ENCODE data around the gene PKIB. TPM values are rescaled to one million over a fixed set of nuclear protein-coding genes. Genes with fewer than 3 reads are reported as not detected.

PKIB gene
- polyA plus RNA-seq, 2 of the 4 experiments (the other 2 are of a cell fraction), result 0.37 to 1.5 TPM

- no peak for TF ChIP-seq CTCF (IDR thresholded peaks at IDR 0.05)
- no peak for TF ChIP-seq CHD2 (IDR thresholded peaks at IDR 0.05; ENCODE audit: low read length, partially characterized antibody)
- no peak for TF ChIP-seq PHF8 (IDR thresholded peaks at IDR 0.05; ENCODE audit: borderline replicate concordance, low read depth)
- TF ChIP-seq ZC3H11A (IDR thresholded peaks at IDR 0.05), result no peak
Measured at GRCh38 chr6:122702841-122703240, 92.6 kb downstream of the PKIB start (continued).

GRCh38 chr6:122704066-122704465, 93.9 kb downstream of the PKIB start:
- Histone ChIP-seq H3K4me3 (no peak overlapping the region), H3K27ac (no peak overlapping the region), H3K9me3 (no peaks in the 10 kb centered on the region), H3K4me2 (no peak overlapping the region), H3K4me1 (no peaks in the 10 kb centered on the region)
- WGBS (ENCODE audit: missing lambda C conversion rate), result 33% methylated on average over 4 of the region's 4 CpGs
- FAIRE-seq (no peak), ATAC-seq (no peak), DNase-seq (ENCODE audit: low read depth in 1 of 2, low spot score in 1 of 2) (no peak)
- ChIA-PET POLR2A (no interaction called here), CTCF (no interaction called here)
- TF ChIP-seq HEYL (CRISPR knock-in tag; IDR thresholded peaks at IDR 0.05) (no peak), FOSB (CRISPR knock-in tag; IDR thresholded peaks at IDR 0.05) (no peak), CBX2 (IDR thresholded peaks at IDR 0.05; ENCODE audit: borderline replicate concordance, low read depth) (no peak), POLR2AphosphoS2 (conservative IDR thresholded peaks at IDR 0.05; ENCODE audit: low read length) (no peak), MAZ (IDR thresholded peaks at IDR 0.05; ENCODE audit: borderline replicate concordance, low read depth, low read length) (no peak), TP53 (CRISPR knock-in tag; IDR thresholded peaks at IDR 0.05) (no peak), RARB (CRISPR knock-in tag; IDR thresholded peaks at IDR 0.05) (no peak), GATA3 (IDR thresholded peaks at IDR 0.05; ENCODE audit: borderline replicate concordance) (no peak), CTCF (IDR thresholded peaks at IDR 0.05) (no peak), MYC (IDR thresholded peaks at IDR 0.05; ENCODE audit: borderline replicate concordance, low read length) (no peak), SREBF2 (IDR thresholded peaks at IDR 0.05) (no peak), NFE2L2 (conservative IDR thresholded peaks at IDR 0.05; ENCODE audit: low read length) (no peak), CHD2 (IDR thresholded peaks at IDR 0.05; ENCODE audit: low read length, partially characterized antibody) (no peak), E2F6 (IDR thresholded peaks at IDR 0.05; ENCODE audit: borderline replicate concordance, low read depth) (no peak), RAD21 (conservative IDR thresholded peaks at IDR 0.05 in 1 of 2, IDR thresholded peaks at IDR 0.05 in 1 of 2) (no peak), BHLHE40 (IDR thresholded peaks at IDR 0.05; ENCODE audit: low read depth, low read length) (no peak)
- TF ChIP-seq, protein P1, sequence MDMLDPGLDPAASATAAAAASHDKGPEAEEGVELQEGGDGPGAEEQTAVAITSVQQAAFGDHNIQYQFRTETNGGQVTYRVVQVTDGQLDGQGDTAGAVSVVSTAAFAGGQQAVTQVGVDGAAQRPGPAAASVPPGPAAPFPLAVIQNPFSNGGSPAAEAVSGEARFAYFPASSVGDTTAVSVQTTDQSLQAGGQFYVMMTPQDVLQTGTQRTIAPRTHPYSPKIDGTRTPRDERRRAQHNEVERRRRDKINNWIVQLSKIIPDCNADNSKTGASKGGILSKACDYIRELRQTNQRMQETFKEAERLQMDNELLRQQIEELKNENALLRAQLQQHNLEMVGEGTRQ (IDR thresholded peaks at IDR 0.05), result no peak
- TF ChIP-seq, protein P2, sequence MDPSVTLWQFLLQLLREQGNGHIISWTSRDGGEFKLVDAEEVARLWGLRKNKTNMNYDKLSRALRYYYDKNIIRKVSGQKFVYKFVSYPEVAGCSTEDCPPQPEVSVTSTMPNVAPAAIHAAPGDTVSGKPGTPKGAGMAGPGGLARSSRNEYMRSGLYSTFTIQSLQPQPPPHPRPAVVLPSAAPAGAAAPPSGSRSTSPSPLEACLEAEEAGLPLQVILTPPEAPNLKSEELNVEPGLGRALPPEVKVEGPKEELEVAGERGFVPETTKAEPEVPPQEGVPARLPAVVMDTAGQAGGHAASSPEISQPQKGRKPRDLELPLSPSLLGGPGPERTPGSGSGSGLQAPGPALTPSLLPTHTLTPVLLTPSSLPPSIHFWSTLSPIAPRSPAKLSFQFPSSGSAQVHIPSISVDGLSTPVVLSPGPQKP (IDR thresholded peaks at IDR 0.05; ENCODE audit: low read depth, low read length), result no peak
- TF ChIP-seq, protein P3, sequence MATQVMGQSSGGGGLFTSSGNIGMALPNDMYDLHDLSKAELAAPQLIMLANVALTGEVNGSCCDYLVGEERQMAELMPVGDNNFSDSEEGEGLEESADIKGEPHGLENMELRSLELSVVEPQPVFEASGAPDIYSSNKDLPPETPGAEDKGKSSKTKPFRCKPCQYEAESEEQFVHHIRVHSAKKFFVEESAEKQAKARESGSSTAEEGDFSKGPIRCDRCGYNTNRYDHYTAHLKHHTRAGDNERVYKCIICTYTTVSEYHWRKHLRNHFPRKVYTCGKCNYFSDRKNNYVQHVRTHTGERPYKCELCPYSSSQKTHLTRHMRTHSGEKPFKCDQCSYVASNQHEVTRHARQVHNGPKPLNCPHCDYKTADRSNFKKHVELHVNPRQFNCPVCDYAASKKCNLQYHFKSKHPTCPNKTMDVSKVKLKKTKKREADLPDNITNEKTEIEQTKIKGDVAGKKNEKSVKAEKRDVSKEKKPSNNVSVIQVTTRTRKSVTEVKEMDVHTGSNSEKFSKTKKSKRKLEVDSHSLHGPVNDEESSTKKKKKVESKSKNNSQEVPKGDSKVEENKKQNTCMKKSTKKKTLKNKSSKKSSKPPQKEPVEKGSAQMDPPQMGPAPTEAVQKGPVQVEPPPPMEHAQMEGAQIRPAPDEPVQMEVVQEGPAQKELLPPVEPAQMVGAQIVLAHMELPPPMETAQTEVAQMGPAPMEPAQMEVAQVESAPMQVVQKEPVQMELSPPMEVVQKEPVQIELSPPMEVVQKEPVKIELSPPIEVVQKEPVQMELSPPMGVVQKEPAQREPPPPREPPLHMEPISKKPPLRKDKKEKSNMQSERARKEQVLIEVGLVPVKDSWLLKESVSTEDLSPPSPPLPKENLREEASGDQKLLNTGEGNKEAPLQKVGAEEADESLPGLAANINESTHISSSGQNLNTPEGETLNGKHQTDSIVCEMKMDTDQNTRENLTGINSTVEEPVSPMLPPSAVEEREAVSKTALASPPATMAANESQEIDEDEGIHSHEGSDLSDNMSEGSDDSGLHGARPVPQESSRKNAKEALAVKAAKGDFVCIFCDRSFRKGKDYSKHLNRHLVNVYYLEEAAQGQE (IDR thresholded peaks at IDR 0.05), result no peak

Measured in A549 (cell line).